Right lobe of liver (tissue), 4 donors: ENCODE measurements around the gene OSCAR.

Source experiments
- POLR2A ChIP-seq: fragments of 450-650 bp; IDR thresholded peaks from one replicate; pipeline ENCODE4 v1.6.1; 2017; ENCODE audit warnings: antibody characterized with exemption, mild to moderate bottlenecking
- TF ChIP-seq, protein P1 (sequence below), 4 donors: fragments of 200-600 bp in 3 of 4; fragments of 450-650 bp in 1 of 4; IDR thresholded peaks; one replicate each; pipeline versions ENCODE4 v1.5.1 to v1.8.0; 2016 to 2022; ENCODE audit warnings: antibody characterized with exemption in 4 of 4, mild to moderate bottlenecking in 2 of 4
- donor health status: DM: no; HTN: no; CAD: no.
- donor health status: DM: no; HTN: no; CAD: no.
- donor health status: DM: no; HTN: yes; CAD: no.

DNA sequence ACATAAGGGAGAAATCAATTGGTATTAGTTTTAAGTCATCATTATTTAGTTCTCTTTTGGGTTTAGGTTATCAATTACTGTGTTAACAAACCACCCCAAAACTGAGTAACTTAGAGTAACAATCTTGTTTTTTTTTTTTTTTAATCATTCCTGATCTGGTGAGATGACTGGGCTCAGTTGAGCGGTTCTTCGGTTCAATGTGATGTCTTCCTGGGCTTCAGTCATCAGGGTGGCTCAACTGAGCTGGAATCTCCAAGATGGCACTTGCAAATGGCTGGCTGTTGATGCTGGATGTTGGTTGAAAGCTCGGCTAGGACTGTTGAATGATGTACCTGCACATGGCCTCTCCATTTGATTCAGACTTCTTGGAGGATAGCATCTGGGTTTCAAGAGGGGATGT is 16.2 kb downstream of the OSCAR start:
- TF ChIP-seq, protein P1, sequence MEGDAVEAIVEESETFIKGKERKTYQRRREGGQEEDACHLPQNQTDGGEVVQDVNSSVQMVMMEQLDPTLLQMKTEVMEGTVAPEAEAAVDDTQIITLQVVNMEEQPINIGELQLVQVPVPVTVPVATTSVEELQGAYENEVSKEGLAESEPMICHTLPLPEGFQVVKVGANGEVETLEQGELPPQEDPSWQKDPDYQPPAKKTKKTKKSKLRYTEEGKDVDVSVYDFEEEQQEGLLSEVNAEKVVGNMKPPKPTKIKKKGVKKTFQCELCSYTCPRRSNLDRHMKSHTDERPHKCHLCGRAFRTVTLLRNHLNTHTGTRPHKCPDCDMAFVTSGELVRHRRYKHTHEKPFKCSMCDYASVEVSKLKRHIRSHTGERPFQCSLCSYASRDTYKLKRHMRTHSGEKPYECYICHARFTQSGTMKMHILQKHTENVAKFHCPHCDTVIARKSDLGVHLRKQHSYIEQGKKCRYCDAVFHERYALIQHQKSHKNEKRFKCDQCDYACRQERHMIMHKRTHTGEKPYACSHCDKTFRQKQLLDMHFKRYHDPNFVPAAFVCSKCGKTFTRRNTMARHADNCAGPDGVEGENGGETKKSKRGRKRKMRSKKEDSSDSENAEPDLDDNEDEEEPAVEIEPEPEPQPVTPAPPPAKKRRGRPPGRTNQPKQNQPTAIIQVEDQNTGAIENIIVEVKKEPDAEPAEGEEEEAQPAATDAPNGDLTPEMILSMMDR (IDR thresholded peaks at IDR 0.05): no peak
- TF ChIP-seq POLR2A: no peak
